ENCODE data around the gene GSPT2.

DNA sequence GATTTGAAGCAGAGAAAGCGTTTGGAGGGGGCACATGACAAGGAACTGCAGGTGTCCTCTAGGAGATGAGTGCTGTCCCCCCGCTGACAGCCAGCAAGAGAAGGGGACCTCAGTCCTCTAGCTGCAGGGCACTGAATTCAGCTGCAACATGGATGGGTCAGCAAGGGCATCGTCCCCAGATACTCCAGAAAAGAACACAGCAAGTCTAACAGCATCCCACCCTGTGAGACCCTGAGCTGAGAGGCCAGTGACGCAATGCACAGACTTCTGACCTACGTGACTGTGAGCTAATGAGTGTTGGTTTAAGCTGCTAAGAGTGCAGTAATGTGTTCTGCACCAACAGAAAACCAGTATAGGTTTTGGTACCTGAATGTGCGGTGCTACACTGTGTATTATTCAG, 49.0 kb upstream of the GSPT2 start:
- TF ChIP-seq, protein P1, sequence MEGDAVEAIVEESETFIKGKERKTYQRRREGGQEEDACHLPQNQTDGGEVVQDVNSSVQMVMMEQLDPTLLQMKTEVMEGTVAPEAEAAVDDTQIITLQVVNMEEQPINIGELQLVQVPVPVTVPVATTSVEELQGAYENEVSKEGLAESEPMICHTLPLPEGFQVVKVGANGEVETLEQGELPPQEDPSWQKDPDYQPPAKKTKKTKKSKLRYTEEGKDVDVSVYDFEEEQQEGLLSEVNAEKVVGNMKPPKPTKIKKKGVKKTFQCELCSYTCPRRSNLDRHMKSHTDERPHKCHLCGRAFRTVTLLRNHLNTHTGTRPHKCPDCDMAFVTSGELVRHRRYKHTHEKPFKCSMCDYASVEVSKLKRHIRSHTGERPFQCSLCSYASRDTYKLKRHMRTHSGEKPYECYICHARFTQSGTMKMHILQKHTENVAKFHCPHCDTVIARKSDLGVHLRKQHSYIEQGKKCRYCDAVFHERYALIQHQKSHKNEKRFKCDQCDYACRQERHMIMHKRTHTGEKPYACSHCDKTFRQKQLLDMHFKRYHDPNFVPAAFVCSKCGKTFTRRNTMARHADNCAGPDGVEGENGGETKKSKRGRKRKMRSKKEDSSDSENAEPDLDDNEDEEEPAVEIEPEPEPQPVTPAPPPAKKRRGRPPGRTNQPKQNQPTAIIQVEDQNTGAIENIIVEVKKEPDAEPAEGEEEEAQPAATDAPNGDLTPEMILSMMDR (IDR thresholded peaks at IDR 0.05), result no peak
- no peak for TF ChIP-seq EZH2 (IDR thresholded peaks at IDR 0.05)
